HG03521 (cell line): ENCODE results near the gene NECTIN4.
"Not testable (repeated sequence)": the region's sequence is repeated elsewhere in the genome, so short reads cannot be mapped to it uniquely, and the experiment has no call there.

Experiments
- ATAC-seq: cut with Tn5 transposase; IDR thresholded peaks from one replicate; pipeline ENCODE4 v1.9.1; 2021; ENCODE audit warnings: mild to moderate bottlenecking, moderate library complexity; ENCODE audit not compliant: unreplicated experiment

NECTIN4 gene

DNA sequence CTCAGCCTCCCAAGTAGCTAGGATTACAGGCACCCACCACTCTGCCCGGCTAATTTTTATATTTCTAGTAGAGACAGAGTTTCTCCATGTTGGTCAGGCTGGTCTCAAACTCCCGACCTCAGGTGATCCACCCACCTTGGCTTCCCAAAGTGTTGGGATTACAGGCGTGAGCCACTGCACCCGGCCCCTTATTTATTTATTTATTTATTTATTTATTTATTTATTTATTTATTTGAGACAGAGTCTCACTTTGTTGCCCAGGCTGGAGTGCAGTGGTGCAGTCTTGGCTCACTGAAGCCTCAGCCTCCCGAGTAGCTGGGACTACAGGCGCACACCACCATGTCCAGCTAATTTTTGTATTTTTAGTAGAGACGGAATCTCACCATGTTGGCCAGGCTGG, 23.7 kb downstream of the NECTIN4 start:
- not testable (repeated sequence) for ATAC-seq

DNA sequence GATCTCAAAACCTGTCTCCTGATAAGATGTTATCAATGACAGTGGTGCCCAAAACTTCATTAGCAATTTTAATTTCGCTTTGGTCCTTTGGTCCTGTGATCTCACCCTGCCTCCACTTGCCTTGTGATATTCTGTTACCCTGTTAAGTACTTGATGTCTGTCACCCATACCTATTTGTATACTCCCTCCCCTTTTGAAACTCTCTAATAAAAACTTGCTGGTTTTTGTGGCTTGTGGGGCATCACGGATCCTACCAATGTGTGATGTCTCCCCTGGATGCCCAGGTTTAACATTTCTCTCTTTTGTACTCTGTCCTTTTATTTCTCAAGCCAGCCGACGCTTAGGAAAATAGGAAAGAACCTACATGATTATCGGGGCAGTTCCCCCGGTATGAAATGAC, 25.4 kb downstream of the NECTIN4 start:
- not testable (repeated sequence) for ATAC-seq

DNA sequence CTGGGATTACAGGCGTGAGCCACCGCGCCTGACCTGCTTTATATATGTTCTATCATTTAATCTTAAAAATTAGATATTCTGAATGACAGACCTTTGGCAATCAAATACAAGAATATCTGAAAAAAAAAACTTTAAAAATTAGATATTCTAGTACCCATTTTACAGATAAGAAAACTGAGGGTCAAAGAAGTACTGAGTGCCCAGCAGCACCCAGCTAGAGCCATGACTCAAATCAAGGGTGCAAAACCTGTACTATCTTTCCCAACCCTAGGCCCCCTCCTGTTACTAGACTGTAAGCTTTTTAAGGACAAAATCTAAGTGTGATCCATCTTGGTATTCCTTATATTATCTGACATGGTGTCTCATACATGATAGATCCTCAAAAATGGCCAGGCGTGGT, 27.9 kb downstream of the NECTIN4 start:
- no peak for ATAC-seq

DNA sequence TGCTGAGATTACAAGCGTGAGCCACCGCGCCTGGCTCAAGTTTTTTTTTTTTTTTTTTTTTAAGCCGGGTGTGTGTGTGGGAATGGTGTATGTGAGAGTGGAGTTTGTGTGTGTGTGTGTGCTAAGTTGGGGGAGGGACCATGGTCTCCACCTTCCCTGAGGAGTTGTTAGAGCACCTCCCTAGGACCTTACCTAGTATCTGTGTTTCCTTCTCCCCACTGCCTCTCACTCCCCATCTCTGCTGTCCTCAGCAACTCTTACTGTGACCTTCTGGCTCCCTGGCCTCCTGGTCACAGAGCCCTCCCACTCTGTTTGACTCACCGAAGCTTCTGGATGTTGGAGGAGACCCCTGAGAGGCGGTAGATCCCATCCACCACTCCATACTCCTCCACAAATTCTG, 30.1 kb downstream of the NECTIN4 start:
- no peak for ATAC-seq

DNA sequence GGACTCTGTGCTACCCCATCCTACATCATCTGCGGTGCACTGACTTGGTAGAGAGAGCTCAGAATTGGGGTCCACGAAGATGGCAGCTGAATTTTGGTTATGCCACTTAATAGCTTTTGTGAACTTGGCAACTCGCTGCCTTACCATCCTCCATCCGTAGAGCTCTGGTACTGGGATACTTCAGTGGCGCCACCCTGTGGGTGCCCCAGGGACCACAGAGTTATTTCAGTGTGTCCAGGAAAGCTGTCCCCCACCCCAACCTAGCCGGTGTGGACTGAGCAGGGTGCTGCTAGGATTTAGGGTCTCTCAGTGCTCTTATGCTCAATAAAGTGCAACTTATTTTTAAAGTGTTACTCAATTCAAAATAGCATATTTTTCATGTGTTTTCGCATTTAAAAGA, 34.6 kb downstream of the NECTIN4 start:
- no peak for ATAC-seq

DNA sequence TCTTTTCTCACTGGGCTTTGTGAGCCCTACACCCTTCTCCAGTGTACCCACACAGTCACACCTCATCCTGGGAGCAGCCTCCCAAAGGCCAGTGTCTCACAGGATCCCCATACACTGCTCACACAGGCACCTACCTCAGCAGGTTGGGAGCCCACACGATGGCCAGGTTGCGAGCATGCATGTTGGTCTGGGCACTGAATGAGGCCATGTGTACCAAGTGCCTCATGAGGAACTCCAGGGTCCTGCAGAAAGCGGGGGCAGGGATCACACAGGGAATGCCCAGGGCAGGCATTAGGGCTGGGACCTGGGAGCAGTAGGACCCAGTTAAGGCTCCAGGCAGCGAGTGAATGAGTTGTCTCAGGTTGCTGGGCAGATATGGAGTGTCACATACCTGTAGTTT, 35.1 kb downstream of the NECTIN4 start:
- no peak for ATAC-seq

DNA sequence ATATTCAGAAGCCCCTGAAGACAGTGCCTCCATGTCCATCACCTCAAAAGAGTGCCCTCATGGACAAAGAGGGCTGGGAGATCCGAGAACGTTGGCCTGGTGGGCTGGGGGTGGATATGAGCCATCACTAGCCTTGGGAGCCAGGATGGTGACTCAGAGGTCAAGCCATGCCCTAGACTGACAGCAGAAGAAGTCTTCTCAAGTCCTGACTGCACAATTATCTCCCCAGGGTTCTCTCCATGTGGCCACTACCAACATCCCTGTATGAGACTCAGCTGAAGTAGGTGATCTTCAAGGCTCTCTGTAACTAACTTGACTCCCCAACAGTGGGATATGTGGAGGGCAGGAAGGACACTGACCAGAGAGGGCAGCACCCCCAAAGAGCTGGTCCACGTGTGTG, 36.5 kb downstream of the NECTIN4 start:
- no peak for ATAC-seq

DNA sequence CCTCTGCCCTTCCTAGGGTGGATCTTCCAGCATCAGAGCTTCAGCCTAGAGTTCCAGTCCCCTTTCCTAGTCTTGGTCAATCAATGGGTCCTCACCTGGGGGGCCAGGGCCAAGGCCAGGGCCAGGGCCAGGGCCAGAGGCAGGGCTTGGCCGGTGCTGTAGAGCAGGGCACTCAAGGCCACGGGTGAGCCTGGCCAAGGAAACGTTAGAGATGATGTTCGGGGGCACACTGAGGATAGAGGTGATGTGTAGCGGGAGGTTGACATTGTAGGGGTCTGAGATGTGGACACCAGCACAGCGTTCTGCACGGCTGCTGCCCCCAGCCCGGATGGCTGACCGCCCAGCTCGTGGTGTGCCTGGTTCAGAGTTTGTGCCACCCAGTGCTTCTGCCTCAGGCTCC, 38.1 kb downstream of the NECTIN4 start:
- no peak for ATAC-seq

DNA sequence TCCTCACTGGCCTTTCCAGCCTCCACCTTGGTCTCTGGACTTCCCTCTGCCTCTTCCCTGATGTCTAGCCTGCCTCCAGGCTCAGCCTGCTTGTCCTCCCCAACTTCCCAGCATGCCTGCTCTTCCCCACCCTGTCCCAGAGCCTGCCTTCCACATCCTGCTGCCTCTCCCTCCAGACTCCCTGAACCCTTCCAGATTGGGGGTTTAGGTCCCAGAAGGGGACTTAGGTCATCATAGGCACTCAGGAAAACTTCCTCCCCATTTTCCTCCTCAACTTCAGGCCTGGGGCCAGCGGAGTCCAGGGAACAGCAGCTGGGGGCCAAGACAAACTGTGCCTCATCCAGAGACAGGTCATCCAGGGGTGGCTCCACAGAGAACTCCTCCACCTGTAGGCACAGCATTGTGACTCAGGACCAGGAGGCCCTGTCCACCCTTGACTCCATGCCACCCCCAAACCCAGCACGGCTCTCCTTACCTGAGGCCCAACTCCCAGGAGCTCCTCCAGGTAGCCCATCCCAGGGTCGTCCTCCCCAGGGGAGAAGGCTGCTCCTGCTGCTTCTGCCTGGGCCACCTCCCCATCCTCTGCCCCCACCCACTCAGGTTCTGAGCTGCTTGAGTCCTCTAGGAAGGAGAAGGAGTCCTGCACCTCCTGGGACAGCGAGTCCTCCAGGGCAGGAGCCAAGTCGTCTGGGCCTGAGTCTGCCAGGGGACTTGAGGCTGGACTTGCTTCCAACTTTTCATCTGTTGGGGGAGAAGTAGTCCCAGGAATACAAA, 40.2 kb downstream of the NECTIN4 start:
- ATAC-seq, result no peak

DNA sequence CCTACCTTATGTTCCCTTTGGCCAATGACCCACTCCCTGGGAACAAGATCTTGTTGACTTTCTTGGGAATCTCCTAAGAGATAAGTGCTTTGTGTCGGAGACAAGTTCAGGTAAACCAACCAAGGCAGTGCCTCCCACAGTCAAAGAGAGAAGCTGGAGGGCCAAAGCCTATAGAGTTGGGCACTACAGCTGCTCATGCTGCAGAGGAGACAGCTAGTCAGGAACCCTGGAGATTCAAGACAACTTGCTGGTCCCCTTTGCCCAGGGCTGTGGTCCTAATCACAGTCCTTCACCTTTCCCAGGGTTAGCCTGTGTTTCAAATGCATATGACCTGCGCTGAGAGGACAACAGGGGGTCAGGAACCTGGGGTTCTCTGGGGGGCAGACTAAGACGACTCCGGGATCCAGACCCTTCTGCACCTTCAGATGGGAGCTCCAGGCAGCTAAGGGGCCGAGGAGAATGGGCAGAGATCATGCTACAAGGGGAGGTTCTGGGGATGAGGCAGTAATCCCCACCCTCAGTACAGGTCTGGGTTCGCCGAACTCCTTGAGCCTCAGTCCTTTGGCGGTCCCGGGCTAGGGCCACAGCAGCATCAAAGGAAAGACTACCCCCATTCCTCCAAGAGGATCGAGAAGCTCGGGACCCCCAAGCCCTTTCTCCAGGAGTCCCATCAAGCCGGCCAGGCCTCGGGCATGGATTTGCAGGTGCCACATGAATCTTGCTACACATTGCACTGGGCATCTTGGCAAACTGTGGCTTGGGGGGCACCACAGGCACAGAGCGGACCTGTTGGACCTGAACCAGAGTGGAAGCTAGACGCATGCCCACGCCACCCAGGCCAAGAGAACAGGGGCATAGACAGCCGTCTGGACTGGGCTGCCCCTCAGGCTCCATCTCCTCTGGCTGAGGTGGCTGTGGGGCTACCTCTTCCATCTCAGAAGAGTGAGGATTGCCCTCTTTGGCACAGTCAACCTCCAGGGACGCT, 41.6 kb downstream of the NECTIN4 start:
- no peak for ATAC-seq

DNA sequence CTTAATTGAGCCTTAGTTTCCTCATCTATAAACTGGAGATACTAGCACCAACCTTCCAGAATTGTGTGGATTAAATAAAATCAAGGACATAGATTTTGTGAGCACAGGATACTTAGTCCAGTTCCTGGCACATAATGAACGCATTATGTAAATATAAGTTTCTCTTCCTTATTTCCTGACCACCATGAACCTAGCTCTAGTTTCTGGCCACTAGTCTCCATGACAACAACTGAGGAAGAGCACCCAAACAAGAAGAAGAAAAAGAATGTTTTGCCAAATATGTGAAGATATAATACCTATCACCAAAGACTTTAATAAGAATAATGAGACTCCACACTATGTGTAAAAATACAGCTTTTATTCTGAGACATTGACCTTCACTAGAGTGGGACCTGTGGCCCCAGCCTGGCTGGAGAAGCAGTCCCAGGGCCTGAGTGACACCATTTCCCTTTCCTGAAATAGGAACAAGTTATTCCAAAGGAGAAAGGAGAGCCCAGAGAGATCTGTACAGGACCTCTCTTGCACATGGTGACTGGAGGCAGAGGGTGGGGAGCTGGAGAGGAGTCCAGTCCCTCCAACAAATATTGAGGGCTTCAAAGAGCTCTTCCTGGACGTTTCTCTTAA, 42.6 kb downstream of the NECTIN4 start:
- ATAC-seq, result no peak

DNA sequence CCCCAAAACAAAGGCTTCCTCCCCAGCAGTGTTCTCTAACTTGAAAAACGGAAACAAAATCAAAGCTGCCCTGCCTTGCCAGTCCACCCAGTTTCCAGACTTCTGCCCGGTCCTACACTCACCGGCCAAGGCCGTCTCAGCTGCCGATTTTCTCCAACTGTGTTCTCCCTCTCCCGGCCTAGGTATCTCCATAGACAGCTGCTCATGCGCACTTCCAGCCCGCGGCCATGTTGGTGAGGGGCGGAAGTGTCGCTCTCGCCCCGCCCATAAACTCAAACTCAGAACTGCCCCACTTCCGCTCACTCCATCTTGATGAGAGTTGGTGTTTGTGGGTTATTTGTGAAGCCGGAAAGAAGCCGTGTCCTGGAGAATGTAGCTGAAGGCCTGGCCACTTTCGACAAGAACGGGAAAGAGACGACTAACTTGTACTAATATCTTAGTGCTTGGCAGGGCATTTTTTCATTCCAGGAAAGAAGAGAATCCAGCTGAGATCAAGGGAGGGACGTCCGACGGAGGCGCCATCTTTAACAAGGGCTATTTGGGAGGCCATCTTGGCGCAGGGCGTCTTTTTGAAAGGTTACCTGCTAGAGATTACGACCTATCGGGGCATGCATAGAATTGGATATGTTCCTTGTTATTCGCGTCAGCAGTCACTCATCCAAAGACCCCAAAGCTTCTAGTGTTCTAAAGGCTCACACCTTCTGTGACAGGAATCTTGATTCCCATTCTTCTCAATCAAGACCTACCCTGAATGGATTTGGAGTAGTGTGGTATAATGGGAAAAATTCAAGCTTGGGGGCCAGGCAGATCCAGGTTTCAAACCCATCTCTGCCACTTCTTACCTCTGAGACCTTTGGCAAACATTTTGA, 43.4 kb downstream of the NECTIN4 start, which contains the start of gene USF1:
Gene USF1, minus strand, starts transcription at position 242 of the 869 bp plus-strand sequence. CDS start 2,702 bp downstream, outside the sequence.
- ATAC-seq, result peak; percentile 61

DNA sequence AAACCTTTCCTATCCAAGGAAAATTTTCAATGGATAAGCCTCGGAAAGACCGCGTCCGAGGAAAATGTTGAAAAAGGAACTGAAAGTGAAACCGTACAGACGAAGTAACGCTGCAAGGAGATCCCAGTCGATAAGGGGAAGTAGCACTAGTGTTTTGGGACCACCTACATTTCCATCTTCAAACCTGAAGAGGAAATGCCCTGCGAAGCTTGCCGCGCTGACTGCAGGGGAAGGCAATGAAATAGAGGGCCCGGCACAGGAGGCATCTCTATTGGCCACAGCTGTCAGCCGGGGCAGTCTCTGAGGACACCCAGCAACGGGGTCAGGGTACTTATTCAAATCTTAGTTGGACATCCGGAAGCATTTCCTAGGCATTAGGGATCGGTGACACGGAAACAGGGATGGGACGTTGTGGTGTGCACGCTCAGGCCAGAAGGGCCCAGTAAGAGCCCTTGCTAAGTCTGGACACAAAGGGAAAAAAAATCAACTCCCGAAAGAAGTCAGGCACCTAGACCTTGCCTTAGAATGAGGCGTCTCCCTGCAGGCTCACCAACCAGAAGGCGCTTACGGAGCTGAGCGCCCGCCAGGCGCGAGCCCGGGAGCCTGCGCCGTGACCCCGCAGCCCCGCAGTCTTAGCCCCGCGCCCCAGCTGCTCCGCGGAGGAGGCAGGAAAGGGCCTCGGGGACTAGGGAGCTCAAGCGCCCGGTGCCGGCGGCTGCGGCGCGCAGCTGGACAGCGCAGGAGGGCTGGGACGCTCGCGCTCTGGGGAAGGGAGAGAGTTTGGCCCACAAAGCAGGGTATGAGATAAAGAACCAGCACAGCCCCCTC, 44.2 kb downstream of the NECTIN4 start:
- peak; percentile 42 for ATAC-seq

DNA sequence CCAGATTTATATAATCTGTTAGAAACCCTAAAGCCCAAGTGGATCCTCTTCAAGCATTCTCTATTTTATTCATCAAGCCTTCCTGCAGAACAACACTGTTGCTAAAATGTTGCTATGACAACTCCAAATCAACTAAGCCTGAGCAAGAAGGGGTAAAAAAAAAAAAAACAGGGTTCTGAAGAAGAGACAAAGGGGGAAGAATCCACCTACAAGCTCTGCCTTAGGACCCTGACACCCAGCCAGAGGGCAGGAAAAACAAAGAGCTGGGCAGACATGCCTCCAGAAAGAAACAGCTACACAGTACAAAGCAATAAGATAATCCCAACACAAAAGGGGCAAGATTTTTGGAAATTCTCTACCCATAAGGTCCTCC, 44.8 kb downstream of the NECTIN4 start:
- no peak for ATAC-seq

DNA sequence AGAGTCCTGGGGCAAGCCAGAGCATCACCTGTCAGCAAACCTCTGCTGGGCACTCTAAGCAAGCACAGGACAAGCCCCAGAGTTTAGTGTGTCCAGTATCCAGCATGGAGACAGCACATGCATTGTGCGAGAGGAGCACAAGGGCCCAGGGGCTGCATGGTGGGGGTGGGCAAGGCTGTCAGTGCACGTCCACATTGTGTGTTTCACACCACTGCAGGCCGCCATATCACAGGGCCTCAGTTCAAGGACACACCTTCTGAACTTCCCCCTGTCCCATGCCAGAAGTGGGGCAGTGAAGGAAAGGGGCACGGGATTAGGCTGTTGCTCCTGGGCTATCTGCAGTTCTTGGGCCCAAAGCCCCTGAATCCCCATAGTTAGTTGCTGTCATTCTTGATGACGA, 49.8 kb downstream of the NECTIN4 start:
- ATAC-seq, result no peak

DNA sequence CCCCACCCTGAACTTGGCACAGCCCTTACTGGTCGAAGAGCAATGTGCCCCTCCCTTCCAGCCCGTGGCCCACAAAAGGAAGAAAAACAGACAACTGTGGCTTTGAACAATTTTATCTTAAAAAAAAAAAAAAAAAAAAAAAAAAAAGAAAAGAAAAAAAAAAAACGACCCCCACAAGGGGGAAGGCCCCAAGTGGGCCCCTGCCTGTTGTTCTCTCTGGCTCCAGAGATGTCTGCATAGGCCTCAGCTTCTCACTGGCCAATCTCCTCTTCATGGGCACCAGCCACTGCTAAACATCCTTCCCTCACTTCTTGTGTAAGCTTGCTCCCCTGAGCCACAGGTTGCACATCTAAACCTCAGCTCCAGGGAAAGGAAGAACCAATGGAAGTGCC, 50.2 kb downstream of the NECTIN4 start:
- no peak for ATAC-seq

DNA sequence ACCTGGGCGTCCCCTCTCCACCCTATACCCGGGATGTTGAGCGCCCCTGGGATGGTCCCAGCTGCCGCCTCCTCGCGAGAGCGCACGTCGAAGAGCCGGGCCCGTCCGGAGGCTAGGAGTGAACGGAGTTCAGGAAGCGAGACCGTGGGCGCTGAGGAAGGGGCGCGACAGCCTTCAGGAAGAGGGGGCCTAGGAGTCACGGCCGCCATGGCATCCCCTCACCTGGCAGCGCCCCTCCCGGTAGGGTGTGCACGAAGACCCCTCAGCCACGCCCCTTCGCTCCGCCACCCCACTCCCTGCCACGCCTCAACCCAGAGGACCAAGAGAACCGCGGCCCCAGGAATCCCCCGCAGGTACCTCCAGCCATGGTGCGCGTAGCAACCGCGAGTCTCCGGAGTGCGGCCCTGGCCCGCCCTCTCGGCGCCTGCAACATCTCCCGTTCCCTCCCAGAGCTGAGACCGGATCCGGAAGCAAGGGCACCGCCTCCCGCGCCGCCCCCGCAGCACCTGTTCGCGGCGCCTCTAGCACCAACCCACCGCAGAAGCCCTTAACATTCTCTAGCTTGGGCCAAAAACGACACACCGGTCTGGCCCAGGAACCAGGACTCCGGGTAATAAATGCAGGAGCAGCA, 50.7 kb downstream of the NECTIN4 start, which contains the start of gene TSTD1:
Gene TSTD1, minus strand, starts transcription at position 442 of the 631 bp plus-strand sequence. Its CDS starts 75 bp downstream, at position 367.
- ATAC-seq, result peak; percentile 80

DNA sequence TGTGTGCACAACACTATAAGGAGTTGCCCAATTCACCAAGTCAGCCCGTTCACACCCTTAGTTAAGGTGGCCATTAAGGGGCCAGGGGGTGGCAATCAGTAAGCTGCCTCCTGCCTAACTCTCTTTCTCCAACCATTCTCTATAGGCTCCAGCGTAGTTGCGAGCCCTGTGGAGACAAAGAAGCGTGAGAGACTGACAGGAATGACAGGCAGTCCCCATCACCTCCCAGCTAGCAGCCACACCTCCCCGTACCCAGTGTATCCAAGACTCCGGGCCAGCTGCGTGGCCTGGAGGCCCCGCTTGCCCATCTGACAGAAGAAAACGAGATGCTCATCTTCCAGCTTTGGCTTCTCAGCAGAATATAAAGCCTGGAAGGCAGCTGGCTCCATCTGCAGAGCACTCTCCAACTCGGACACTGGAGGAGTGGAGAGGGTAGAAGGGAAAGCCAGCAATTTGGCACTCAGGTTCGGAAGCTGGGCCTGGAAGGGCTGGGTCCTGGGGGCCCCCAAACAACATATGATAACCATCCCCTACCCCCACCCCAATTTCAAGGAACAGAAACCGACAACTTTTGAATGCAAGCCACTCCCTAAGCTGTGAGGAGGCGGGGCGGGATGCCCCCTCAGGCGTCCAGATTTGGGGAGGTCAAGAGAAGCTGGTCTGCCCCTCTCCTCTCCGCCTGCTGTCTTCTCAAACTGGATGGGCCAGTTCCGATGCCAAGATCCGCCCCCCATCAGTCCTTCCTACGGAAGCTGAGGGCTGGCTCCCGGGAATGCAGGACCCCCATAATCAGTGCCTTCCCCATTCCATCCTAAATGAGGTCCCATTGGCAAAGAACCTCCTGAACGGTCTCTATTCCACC, 51.5 kb downstream of the NECTIN4 start:
- ATAC-seq, result no peak
